ENCODE results near the gene EPN1. TPM values are rescaled to one million over a fixed set of nuclear protein-coding genes. Genes with fewer than 3 reads are reported as not detected.

Gene EPN1
- total and polyA plus RNA-seq, 2 of the 13 experiments (the other 11 are each of a cell fraction or from before 2014, with no cell fraction given) = 28.9 to 31.7 TPM

- TF ChIP-seq HOMEZ (CRISPR knock-in tag; IDR thresholded peaks at IDR 0.05; ENCODE audit: low read depth) (no peak; the same call in 1 of the 2 replicates), ZHX1 (CRISPR knock-in tag; IDR thresholded peaks at IDR 0.05; ENCODE audit: low read depth) (peak; percentile 76), PCBP2 (optimal IDR thresholded peaks at IDR 0.05; ENCODE audit: low read depth, low read length, poor library complexity, severe bottlenecking) (no peak), ZBTB10 (CRISPR knock-in tag; IDR thresholded peaks at IDR 0.05; ENCODE audit: borderline replicate concordance) (no peak), ZNF205 (CRISPR knock-in tag; IDR thresholded peaks at IDR 0.05) (no peak), PHF20 (CRISPR knock-in tag; IDR thresholded peaks at IDR 0.05) (peak; percentile 91), ZNF687 (CRISPR knock-in tag; IDR thresholded peaks at IDR 0.05) (peak; percentile 86), ZNF543 (CRISPR knock-in tag; IDR thresholded peaks at IDR 0.05) (no peak), RFXAP (CRISPR knock-in tag; IDR thresholded peaks at IDR 0.05; ENCODE audit: borderline replicate concordance) (peak; percentile 26; the same call in 1 of the 2 replicates), NR3C1 (CRISPR knock-in tag; IDR thresholded peaks at IDR 0.05) (no peak), CSRNP2 (CRISPR knock-in tag; conservative IDR thresholded peaks at IDR 0.05; ENCODE audit: low read depth) (no peak), TAF15 (IDR thresholded peaks at IDR 0.05; ENCODE audit: low read depth, low read length, poor library complexity, severe bottlenecking) (no peak), ZKSCAN1 (IDR thresholded peaks at IDR 0.05; ENCODE audit: low read length) (0 out of 2 replicates have a peak, but pooled peaks have one; percentile 26), RORA (CRISPR knock-in tag; IDR thresholded peaks at IDR 0.05) (0 out of 2 replicates have a peak, but pooled peaks have one; percentile 81), RBAK (CRISPR knock-in tag; IDR thresholded peaks at IDR 0.05) (no peak)
Observed at GRCh38 chr19:55653651-55654322, 21.2 kb upstream of the EPN1 start (continued).
